ENCODE results near the gene CLK2.
"Not testable (repeated sequence)": the region's sequence is repeated elsewhere in the genome, so short reads cannot be mapped to it uniquely, and the experiment has no call there.

Gene CLK2

DNA sequence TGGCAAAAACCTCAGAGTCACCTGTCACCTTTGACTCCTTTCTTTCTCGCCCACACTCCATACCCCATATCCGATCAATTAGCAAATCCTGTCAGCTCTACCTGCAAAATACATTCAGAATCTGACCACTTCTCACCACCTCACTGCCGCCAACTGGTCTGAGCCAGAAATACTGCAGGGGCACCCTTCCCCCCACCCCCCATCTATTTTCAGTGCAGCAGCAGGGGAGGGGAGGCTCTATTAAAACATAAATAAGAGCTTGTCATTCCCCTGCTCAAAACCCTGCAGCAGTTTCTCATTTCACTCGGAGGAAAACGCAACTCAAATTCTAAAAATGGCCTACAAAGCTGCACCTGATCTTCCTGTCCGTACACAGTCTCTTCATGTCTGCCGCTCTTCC lies 24.1 kb upstream of the CLK2 start:
- TF ChIP-seq CTCF (IDR thresholded peaks at IDR 0.05; ENCODE audit: extremely low read depth, insufficient read depth, missing control alignments): no peak
- no peak for DNase-seq (ENCODE audit: low spot score)
- in situ Hi-C loops (cut with MboI; ENCODE audit: low pct_unique_long_range_greater_than_20kb, low sequenced_read_pairs, unreplicated experiment): no loop called here

GRCh38 chr1:155296661-155297060 lies 23.4 kb upstream of the CLK2 start:
- in situ Hi-C loops (cut with MboI; ENCODE audit: low pct_unique_long_range_greater_than_20kb, low sequenced_read_pairs, unreplicated experiment): no loop called here
- no peak for TF ChIP-seq CTCF (IDR thresholded peaks at IDR 0.05; ENCODE audit: extremely low read depth, insufficient read depth, missing control alignments)
- DNase-seq (ENCODE audit: low spot score): no peak

- in situ Hi-C loops (cut with MboI; ENCODE audit: low pct_unique_long_range_greater_than_20kb, low sequenced_read_pairs, unreplicated experiment): no loop called here
- TF ChIP-seq CTCF (IDR thresholded peaks at IDR 0.05; ENCODE audit: extremely low read depth, insufficient read depth, missing control alignments): no peak
- DNase-seq (ENCODE audit: low spot score): no peak
Observed at GRCh38 chr1:155295942-155296267, 22.6 kb upstream of the CLK2 start.

DNA sequence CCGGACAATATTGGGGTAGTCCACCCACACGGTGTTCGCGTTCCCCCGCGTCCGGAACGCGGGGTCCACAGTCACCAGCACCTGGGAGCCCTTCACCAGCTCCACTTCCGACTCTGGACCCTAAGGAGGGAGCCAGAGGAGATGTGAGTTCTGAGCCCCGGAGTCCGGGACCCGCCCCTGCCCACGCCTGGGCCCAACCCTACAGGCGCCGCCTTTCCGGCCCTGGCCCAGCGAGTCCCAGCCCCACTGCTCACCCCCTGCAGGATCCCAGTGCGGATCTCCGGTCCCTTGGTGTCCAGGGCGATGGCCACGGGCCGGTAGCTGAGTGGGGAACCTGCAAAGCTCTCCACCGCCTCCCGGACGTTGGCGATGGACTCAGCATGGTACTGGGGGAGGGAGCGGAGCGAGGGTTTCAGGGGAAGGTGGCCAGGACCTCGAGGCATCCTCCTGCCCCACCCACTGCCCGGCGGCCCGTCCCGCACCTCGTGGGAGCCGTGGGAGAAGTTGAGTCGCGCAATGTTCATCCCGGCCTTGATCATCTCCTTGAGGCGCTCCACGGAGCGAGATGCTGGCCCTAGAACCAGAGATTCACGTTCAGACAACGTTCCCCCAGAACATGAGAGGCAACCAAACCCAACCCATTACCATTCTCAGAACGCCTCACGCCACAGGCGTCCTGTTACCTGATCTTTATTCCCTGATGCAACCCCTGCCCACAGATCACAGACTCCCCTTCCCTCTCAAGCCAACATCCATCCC lies 22.1 kb upstream of the CLK2 start:
- in situ Hi-C loops (cut with MboI; ENCODE audit: low pct_unique_long_range_greater_than_20kb, low sequenced_read_pairs, unreplicated experiment): no loop called here
- DNase-seq (ENCODE audit: low spot score): no peak
- TF ChIP-seq CTCF (IDR thresholded peaks at IDR 0.05; ENCODE audit: extremely low read depth, insufficient read depth, missing control alignments): no peak

DNA sequence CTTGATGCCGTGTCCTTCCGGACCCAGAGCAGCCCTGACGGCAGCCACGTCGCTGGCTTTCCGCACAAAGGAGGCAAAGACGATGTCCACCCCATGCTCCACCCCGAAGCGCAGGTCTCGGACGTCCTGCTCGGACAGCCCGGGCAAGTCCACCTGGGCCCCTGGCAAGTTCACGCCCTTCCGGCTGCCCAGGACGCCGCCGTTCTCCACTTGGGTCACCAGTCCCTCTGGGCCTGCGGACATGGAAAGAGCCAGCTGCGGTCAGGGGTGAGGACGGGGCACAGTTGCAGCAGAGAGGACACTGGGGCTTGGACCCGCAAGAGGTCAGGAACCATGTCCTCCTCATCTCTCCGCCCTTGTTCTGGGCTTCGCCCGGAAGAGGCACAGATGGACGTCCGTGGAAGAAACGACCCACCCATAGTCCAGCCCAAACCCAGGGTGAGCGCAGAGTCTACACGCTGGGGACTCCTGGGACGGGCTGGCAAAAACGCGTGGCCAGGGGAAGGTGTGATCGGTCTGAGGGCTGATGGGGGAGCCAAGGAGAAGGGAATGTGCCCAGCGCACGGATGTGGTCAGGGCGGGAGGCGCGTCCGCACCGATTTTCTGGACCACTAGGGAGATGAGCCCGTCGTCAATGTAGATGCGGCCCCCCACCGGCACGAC lies 21.3 kb upstream of the CLK2 start:
- in situ Hi-C loops (cut with MboI; ENCODE audit: low pct_unique_long_range_greater_than_20kb, low sequenced_read_pairs, unreplicated experiment): no loop called here
- TF ChIP-seq CTCF (IDR thresholded peaks at IDR 0.05; ENCODE audit: extremely low read depth, insufficient read depth, missing control alignments): no peak
- no peak for DNase-seq (ENCODE audit: low spot score)

DNA sequence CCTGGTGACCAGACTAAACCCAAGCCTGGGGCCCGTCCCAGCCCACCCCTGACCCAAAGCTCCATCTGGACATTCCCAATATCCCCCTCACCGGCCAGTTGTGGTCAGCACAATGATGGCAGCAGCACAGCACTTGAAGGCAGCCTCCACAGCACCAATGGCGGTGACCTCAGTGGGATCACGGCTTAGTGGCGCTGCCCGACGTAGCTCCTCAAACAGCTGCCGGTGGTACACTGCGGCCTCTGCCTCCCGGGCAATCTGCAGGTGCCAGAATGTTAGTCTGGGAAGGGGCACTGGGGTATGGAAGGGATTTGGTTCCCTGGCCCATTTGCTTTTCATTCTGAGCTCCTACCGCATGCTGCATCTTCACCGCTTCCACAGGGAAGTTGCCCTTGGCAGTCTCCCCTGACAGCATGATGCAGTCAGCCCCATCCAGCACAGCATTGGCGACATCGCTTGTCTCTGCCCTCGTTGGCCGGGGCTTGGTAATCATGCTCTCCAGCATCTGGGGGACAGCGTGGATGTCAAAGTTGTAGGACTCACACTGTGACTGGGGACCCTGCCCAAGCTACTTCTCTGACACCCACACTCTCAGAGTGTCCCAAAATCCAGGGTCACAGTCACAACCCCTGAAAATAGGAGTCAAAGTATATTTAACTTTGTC lies 19.9 kb upstream of the CLK2 start:
- no peak for DNase-seq (ENCODE audit: low spot score)
- no peak for TF ChIP-seq CTCF (IDR thresholded peaks at IDR 0.05; ENCODE audit: extremely low read depth, insufficient read depth, missing control alignments)
- in situ Hi-C loops (cut with MboI; ENCODE audit: low pct_unique_long_range_greater_than_20kb, low sequenced_read_pairs, unreplicated experiment): no loop called here

- DNase-seq (ENCODE audit: low spot score); in situ Hi-C loops (cut with MboI; ENCODE audit: low pct_unique_long_range_greater_than_20kb, low sequenced_read_pairs, unreplicated experiment): not testable (repeated sequence)
Observed at GRCh38 chr1:155291006-155291405, 17.7 kb upstream of the CLK2 start.

All from GM13977 (cell line).